NCI-H2196 treated with DMSO at 0.1 percent for 48 hours (cell line): ENCODE measurements around the gene COL23A1.

Experiments
- DNase-seq: peaks from one replicate; lab custom pipeline; 2025; ENCODE audit not compliant: unreplicated experiment; lab: John Stamatoyannopoulos, UW

The COL23A1 gene

DNA sequence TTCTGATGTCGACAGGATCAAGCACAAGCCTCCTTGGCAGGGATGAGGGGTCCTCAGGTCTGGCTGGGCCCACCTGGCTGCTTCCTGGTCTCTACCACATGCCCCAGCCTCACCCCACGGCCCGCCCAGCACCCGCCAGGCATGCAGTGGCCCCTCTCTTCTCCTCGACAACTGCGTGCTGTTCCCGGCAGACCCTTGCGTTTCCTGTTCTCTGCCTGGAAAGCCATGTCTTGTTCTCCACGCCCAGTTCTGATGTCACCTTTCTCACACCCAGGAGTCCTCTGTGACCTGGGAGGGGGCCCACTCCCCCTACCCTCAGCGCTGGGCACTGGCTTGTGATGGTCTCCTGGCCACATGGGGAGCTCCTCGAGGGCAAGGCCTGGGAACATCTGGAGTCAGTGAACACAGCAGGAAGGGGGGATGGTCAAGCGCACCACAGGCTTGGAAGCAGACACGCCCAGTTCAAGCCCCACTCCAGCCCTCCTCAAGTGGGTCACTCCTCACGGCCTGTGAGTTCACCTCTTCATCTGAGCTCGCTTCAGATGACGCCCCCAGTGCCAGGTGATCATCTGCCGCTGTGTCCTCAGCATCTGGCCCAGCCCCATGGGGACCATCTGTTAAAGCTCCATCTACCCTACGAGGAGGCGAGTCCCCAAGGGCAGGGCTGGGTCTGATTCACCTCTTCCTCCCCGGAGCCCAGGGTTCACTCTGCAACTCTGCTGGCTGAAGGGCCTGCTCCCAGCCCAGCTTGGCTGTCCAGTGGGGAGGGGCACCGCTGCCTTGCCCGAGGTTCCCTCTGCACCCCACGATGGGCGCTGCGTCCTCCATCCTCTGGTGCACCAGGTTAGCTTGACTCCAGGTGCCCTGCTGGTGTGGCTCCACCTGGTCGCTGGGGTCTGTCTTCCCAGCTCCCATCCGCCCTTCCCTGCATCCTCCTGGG, 224.4 kb downstream of the COL23A1 start:
- DNase-seq = no peak

DNA sequence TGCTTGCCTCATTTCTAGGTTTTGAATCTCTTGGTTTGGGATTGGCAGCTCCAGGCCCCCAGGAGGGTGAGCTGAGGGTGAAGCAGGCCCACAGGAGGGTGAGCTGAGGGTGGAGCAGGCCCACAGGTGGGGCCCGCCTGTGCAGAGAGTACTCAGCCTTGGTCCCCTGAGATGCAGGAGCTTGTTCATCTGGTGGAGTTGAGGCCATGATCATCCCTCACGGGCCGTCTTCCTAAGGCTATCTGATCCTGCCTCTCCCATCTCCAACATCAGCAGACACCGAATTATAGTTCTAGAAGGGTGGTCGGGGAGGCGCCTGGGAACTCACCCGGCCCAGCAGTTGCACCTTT, 225.9 kb downstream of the COL23A1 start:
- no peak for DNase-seq

DNA sequence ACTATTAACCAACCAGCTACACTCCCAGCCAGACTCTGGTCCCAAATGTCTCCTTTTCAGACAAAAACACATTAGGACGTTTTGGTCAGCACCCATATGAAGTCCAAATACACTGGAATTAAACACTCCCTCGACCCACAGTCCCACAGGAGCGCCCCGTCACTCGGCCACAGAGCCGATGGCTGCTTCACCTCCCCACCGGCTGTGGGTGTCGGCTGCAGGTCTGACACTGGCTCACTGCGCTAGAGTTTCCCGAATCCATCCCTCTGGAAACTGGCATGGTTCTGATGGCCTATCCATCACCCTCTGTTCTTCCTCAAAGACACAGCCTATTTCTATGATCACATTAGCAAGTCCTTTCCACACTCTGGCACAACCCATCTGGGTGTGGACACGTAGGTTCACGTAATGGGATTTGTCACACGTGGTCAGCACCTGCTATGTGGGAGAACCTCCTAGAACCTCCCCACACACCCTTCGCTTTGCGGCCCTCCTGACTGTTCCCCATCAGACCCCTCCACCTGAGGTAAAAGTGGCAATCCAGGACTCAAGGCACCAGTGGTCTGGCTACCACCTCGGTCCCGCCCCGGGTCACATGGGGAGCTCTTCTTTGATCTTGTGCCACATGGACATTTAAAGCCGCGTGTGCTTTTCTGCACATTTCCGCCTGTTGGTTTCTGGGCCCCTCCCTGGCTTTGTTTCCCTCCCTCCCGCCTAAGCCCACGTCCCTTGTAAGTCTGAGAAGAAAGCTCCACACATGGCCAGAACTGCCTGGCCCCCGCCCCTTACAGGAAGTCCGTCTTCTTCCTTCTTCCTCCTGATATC, 226.5 kb downstream of the COL23A1 start:
- DNase-seq = no peak

DNA sequence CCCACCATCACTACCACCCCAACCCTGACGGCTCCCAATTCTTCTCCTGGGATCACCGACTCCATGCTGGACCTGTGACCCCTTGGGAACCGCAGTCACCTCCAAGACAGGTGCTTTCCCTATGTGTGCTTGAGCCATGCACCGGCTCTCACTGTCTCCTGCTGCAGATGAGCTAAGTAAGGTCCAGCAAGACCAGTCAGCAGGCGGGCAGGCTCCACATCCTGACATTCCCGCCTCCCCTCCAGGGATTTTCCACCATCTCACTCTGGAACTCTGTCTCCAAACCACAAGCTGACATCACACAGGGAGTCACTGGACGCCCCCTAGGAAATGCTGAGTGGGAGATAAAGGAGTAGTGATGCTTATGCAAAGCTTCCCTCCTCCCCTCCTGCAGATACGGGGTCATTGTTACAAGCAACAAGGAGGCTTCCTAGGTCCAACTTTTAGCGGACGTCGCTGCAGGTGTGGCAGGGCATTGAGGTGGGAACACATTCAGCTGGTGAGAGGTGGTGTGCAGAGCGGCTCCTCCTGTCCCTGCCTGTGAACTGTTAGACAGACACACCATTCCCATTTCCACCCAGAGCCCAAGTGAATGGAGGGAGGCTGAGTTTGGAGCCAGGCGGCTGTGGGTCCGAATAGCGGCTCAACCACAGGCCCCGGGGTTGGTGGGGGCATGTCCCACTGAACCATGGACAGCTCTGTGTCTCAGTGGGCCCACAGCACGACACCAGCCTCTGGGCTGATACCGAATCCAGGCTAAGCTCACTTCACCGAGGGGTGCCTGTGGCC, 228.3 kb downstream of the COL23A1 start:
- no peak for DNase-seq

DNA sequence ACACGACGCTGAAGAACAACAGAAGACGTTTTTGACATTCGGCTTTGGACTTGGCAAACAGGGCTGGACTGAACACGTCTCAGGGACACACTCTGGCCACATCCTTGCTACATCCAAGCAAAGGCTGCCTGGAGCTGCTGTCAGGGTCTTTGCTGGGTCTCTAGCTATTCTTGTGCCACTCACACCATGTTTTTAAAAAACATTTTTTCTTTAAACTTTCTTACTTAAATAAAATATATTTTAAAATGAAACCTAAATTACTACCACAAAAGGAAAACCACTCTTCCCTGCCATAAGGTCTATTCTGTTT, 229.3 kb downstream of the COL23A1 start:
- DNase-seq = no peak

DNA sequence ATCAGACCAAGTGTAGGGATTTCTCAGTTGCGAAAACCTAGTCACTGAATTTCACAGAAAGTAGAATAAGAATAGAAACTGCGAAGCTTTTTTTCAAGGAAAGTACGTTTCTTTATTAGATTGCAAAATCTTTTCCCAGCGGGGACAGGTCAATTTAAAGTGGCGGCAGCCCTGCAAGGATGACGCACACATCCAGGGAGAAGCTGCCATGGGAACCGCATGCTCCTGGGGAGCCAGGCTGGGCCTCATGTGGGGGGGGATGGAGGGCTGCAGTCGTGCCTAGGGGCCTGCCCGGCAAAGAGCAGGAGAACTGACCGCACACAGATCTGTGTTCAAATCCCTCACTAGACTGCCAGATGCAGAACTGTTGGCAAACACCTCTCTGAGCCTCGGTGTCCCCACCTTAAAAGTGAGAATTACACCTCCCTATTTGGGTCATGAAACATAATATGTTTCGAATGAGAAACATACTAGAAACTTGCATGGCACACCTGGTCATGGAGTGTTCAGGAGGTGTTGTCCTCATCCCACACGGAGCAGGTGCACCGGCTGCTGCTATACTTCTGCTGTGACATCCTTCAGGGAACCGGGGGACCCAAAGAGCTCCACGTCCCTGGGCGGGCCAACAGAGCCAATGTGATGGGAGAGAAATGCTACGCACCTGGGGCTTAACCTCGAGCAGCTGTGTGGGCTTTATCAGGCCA, 229.8 kb downstream of the COL23A1 start:
- no peak for DNase-seq

DNA sequence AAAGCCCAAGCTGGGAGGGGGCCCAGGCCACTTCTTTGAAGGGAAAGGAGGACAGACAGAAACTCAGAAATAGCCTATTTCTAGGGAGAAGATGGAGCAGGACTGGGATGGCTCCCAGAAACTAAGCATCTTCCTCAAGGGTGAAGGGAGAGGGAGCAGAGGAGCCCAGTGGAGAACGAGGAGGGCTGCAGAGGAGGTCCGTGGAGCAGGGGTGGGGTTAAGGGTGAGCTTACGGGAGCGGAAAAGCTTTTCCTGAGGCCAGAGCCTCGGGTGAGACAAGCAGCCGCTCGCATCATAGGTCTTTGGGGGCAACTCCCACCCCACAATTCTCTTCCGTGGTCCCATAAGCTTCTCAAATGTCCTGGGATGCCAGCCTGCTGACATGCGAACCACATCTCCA, 230.5 kb downstream of the COL23A1 start:
- no peak for DNase-seq

DNA sequence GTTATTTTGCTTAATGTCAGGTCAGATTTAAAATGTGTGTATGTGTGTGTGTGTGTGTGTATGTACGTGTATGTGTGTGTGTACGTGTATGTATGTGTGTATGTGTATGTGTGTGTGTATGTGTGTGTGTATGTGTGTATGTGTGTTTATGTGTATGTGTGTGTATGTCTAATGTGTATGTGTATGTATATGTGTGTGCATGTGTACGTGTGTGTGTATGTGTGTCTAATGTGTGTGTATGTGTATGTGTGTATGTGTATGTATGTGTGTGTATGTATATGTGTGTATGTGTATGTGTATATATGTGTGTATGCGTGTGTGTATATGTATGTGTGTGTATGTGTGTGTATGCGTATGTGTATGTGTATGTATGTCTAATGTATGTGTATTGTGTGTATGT, 232.5 kb downstream of the COL23A1 start:
- DNase-seq = no peak

DNA sequence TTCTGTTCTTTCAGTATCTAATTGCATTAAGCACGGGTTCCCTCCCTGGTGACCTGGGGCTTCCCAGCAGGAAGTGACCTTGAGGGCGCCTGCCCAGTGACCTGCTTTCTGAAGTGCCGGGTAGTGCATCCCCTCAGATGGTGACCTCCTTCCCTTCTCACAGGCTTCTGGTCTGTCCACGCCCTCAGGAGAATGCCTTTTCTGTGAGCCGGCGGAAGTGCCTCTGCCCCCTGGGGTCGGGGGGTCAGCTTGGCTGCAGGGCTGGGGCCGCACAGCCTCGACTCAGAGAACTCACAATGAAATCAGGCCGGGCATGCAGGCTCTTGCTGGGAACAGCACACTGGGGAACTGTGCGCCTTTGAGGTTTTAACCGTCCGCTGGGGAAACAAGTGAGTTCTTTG, 233.1 kb downstream of the COL23A1 start:
- DNase-seq = no peak

DNA sequence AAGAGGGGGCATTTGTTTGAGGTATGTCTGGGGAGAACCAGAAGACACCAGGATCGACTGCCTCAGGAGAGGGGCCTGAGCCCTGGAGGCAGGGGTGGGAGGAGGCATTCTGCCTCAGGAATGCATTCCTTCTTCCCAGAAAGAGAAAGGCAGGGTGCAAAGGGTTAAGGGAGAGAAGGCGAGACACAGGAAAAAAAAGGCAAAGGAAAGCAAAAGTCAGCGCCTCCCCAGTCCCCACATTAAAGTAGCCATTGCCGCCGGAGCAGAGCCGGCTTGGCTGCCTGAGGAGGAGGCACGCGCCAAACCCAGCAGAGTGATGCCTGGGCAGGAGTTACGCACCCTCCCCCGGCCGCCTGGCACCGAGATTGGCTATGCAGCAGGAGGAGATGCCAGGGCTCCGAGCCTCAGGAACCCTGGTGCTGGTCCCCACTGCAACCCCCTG, 233.7 kb downstream of the COL23A1 start:
- DNase-seq = no peak

DNA sequence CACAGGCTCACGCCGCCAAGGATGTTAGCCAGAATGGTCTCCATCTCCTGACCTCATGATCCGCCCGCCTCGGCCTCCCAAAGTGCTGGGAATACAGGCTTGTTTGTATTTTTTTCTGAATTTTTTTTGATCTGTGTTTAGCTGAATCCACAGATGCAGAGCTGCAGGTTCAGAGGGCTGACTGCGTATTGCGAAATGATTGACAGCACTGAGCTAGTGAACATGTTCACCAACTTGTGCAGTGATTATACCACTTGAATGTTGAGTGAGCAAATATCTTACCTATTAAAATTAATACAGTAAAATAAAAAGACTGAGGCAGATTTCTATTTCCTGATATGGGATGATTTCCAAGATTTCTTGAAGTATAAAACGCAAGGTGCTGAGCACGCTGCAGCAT, 234.5 kb downstream of the COL23A1 start:
- DNase-seq = no peak

DNA sequence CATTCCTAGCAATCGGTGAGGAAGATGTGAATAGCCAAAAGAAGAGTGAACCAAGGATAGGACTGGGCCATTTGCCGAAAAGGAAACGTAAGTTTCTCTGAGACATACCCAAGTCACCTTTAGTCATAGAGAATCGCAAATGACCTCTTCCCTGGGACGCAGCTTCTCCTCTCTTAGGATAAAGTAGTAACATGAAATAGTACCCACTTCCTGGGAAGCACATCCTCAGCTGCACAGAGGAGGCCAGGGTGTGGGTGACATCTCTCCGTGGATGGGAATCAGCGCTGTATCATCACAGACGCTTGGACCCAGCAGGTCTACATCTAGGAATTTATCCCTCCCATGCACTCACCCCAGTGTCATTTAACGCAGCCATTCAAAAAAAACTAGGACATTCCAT, 236.7 kb downstream of the COL23A1 start:
- no peak for DNase-seq

DNA sequence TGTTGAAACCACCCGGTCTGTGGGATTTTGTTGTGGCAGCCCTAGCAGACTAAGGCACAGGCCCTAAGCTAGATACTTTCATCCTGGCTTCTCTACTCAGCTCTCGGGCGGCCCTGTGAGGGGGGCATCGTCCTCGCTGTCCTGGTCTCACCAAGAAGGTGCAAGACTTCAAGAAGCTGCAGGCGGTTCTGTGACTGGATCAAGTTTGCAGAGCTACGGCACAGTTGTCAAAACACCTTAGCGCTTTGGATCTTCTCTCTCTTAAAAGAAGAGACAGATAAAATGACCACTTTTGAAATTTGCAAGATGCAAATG, 238.2 kb downstream of the COL23A1 start:
- DNase-seq = no peak

DNA sequence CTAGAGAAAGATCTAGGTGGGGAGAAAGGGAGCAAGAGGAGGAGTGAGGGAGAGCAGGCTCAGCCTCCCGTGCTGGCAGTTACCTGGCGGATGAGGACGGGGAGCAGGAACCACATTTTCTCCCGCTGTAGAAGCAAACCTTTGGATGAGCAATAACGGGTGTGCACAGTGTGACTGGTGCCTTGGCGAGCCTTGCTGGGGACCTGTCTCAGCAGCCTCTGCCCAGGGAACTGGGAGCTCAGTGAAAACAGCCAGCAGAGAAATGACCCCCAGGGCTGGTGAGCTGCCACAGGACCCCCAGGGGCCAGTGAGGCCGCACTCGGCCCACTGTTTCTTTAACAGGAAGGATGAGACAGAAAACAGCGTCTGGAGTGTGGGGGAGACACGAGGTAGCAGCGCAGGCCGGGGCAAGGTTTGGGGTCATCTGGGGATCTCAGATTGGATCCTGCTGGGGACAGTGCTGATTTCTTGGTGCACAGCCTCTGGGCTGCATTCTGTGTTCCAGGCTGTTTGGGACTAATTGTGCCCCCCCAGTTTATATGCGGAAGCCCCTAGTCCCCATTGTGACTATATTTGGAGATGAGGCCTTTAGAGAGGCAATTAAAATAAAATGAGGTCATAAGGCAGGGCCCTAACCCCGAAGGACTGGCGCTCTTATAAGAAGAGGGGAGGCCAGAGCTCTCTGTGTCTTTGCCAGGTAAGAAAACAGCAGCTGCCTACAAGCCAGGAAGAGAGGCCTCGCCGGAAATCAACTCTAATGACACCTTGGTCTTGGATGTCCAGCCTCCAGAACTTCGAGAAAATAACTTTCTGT, 238.8 kb downstream of the COL23A1 start:
- DNase-seq = no peak

DNA sequence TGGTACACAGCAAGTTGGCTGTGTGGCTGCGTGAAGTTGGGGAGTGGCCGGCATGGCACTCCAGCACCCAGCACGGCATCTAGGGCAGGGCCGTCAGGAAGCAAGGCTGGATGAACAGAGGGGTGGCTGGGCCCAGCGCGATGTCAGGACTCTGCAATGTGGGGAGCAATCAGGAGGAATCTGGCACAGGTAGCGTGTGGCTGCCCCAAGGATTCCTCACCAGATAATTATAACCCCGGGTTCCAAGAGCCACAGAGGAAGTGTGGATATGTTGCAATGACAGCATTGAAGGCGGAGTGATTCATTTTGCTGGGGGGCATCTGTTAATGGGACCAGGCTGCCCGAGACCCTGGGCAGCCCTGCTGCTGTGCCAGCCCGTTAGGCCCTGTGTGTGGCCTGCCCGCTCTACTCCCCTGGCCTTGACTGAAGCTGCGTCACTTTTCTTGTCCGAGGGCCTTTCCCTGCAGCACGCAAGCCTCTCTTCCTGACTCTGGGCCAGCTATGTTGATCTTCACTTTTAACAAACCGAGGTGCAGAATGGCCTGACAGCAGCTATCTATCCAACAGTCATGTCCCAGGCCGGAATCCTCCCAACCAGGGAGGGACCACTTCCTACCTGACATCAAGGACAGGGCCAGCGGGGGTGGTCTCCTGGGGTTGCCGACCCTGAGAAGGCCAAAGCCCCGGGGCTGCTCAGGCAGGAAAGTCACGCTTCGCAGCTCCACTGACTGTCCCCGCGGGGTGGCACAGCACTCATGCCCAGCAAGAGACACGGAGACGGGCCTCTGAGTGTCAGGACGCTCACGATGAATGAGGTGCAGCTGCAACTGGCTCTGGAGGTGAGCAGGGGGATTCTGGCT, 239.6 kb downstream of the COL23A1 start:
- DNase-seq = no peak

DNA sequence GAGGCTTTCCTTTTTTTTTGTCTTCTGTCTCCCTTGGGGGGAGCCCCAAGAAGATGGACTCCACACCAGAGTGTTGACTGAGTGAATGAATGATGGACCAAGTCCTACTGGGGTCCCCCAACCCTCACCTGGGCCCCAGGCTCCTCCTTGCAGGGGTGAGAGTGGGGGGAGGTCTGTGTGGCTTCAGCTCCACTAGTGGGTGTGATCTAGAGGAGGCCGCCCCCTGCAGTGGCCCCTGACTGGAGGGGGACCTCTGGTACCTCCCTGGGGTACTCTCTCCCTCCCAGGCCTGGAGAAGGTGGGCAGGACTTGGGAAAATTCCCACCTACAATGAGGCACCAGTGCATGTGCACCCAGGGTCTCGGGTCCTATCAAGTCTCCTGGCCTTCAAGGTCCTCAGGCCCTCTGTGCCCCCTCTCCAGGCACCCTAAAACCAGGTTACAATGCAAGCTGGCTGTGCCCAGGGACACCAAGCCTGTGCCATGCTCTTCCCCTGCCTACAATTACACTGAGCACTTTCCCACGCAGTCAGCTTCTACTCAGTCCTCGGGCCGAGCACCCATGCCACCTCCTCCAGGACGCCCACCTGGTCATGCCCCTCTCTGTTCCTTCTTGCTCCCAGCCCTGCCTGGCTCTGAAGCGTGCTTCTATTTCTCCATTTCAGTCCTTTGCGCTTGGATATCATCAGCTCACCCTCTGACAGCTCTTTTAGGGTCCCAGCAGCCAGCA, 240.4 kb downstream of the COL23A1 start:
- no peak for DNase-seq

DNA sequence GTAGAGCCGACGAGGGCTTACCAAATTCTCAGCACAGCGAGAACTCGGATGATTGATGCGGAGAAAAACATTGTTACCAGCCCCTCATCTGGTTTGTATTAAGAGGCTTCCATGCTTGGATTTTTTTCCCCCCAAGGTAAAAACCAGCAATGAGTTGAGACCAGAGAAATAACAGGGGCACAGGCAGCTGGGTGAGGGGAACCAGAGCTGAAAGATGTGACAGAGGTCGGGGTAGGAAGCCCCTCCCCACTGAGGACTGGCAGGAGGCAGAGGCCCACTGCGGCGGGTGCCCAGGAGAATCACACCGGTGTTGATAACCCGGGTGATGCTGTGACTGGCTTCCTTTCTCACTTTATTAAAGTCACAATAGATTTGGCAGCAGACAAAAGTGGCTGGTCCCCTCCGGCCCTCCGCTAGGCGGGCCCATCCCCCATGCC, 241.1 kb downstream of the COL23A1 start:
- DNase-seq = no peak

DNA sequence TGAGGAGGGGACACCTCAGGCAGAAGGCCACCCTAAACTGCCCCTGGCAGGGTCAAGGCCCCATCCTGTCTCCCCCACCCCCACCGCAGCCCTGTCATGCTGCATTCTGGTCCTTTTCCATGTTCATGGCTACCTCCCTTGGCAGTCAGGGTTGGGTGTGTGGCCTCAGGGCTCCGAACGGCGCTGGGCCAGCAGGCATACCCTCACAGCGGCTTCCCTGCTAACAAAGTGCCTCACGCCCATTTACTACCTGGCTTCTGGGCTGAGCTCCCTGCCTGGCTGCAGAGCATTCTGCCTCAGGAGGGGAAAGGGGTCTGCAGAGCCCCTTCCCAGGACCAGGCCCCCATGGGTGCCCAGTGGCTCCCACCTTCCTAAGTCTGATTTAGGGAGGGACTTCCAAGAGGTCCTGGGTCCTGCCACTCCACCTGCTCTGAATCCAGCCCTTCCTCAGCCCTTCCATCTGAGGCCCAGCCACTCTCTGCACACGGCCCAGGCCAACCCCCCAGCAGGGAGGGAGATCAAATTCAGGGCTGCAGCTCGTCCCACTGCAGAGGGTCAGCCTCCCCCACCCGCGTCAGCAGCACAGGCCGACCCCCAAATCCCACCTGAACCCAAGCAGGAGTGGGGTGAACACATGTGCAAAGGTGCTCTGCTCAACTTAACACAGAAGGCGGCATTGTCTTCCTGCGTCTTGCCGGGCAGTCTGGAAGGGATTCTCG, 241.7 kb downstream of the COL23A1 start:
- no peak for DNase-seq
